HCT116 (cell line): Measurements from ENCODE around the gene PXDN. TPM values are rescaled to one million over a fixed set of nuclear protein-coding genes. Genes with fewer than 3 reads are reported as not detected.

Experiments used
- ATAC-seq: fragments of 200-7000 bp; cut with Tn5 transposase; 2 replicates; pipeline ENCODE4 v1.9.1; 2020; ENCODE audit warnings: mild to moderate bottlenecking, moderate library complexity
- BruUV-seq: library from RNA; stranded (reverse); fragments of 400-500 nt; replicated peaks from 2 replicates; lab custom pipeline; 2021; lab: Mats Ljungman, UMichigan
- CTCF ChIA-PET: fragments of 300-600 bp; sonication (Branson Sonifier 250); formaldehyde crosslinking; loops from one replicate; lab custom pipeline; 2021; ENCODE audit warnings: antibody characterized with exemption; lab: Charles Lee
- POLR2A ChIA-PET: fragments of 300-600, 350-600 bp; sonication (Branson Sonifier 250); formaldehyde crosslinking; loops from one replicate; lab custom pipeline; 2021; ENCODE audit warnings: antibody characterized with exemption; lab: Charles Lee
- RAD21 ChIA-PET, 2 experiments: fragments of 300-600 bp; sonication (Branson Sonifier 250); formaldehyde crosslinking; loops; one replicate each; lab custom pipeline; 2023; ENCODE audit warnings: low total read pairs in 2 of 2; ENCODE audit not compliant: uncharacterized antibody in 2 of 2, unreplicated experiment in 2 of 2, low non-redundant PET in 1 of 2; lab: Charles Lee
- DNase-seq: peaks from one replicate; pipeline ENCODE4 v3.0.0-alpha.2; 2010; ENCODE audit warnings: low read depth, low spot score
- H2AFZ ChIP-seq: fragments of 200-600 bp; shearing (Covaris generic), sonication (generic); 2 replicates; pipeline ENCODE4 v1.6.1; 2017; ENCODE audit warnings: low read depth, mixed run types, mixed read lengths, antibody characterized with exemption, low read length; ENCODE audit not compliant: poor library complexity, severe bottlenecking
- H3K27ac ChIP-seq: 2 replicates; pipeline ENCODE4 v1.5.1; 2012; ENCODE audit warnings: low read depth, low read length
- H3K27me3 ChIP-seq: fragments of 200-600 bp; sonication (generic); 2 replicates; pipeline ENCODE4 v1.6.1; 2016; ENCODE audit warnings: mixed run types, low read length, mixed read lengths; ENCODE audit not compliant: insufficient read depth
- H3K36me3 ChIP-seq, 2 experiments: fragments of 200-500 bp in 1 of 2; fragments of 200-600 bp in 1 of 2; sonication (Bioruptor generic) in 1 of 2; sonication (generic) in 1 of 2; 2 replicates each; pipeline versions ENCODE4 v1.5.1 to v1.6.1; 2014 to 2016; ENCODE audit warnings: low read length in 2 of 2, inconsistent platforms in 1 of 2, mixed read lengths in 1 of 2, mixed run types in 1 of 2; ENCODE audit not compliant: insufficient read depth in 2 of 2, control insufficient read depth in 1 of 2
- H3K4me1 ChIP-seq, 2 experiments: fragments of 200-600 bp in 1 of 2; sonication (generic) in 1 of 2; 2 replicates each; pipeline versions ENCODE4 v1.5.1 to v1.6.1; 2012 to 2017; ENCODE audit warnings: low read length in 2 of 2, inconsistent platforms in 1 of 2, mild to moderate bottlenecking in 1 of 2, mixed read lengths in 1 of 2, mixed run types in 1 of 2, moderate library complexity in 1 of 2; ENCODE audit not compliant: insufficient read depth in 2 of 2, control insufficient read depth in 1 of 2
- H3K4me2 ChIP-seq: fragments of 200-600 bp; sonication (generic); 2 replicates; pipeline ENCODE4 v1.6.1; 2017; ENCODE audit warnings: mixed run types, low read length, mixed read lengths
- H3K4me3 ChIP-seq, 2 experiments: fragments of 200-600 bp in 1 of 2; sonication (generic) in 1 of 2; replicated peaks in 1 of 2; 2 replicates each; pipeline ENCODE4 v1.5.1; 2011 to 2016; ENCODE audit warnings: low read length in 2 of 2, control low read depth in 1 of 2, low read depth in 1 of 2, mild to moderate bottlenecking in 1 of 2, mixed read lengths in 1 of 2, mixed run types in 1 of 2
- H3K79me2 ChIP-seq: fragments of 200-600 bp; sonication (generic); 2 replicates; pipeline ENCODE4 v1.6.1; 2017; ENCODE audit warnings: mild to moderate bottlenecking, mixed run types, low read length, moderate library complexity, mixed read lengths; ENCODE audit not compliant: insufficient read depth
- H3K9ac ChIP-seq: fragments of 200-600 bp; sonication (generic); 2 replicates; pipeline ENCODE4 v1.6.1; 2016; ENCODE audit warnings: low read length, mixed read lengths
- H3K9me2 ChIP-seq: fragments of 200-600 bp; sonication (generic), shearing (Covaris generic); 2 replicates; pipeline ENCODE4 v1.6.1; 2017; ENCODE audit warnings: mixed run types, mild to moderate bottlenecking, moderate library complexity; ENCODE audit not compliant: insufficient read depth
- H3K9me3 ChIP-seq, 2 experiments: fragments of 200-500 bp in 1 of 2; fragments of 200-600 bp in 1 of 2; sonication (Bioruptor generic) in 1 of 2; sonication (generic) in 1 of 2; 2 replicates each; pipeline ENCODE4 v1.6.1; 2014 to 2017; ENCODE audit warnings: low read length in 2 of 2, mixed read lengths in 2 of 2, inconsistent platforms in 1 of 2, low read depth in 1 of 2, mild to moderate bottlenecking in 1 of 2, mixed run types in 1 of 2, moderate library complexity in 1 of 2; ENCODE audit not compliant: control insufficient read depth in 1 of 2, insufficient read depth in 1 of 2
- H4K20me1 ChIP-seq: fragments of 200-600 bp; sonication (generic), shearing (Covaris generic); 2 replicates; pipeline ENCODE4 v1.6.1; 2017; ENCODE audit warnings: mixed run types, mild to moderate bottlenecking, moderate library complexity; ENCODE audit not compliant: insufficient read depth
- CBX3 ChIP-seq: IDR thresholded peaks from 2 replicates; pipeline ENCODE4 v1.6.1; 2012; ENCODE audit warnings: low read depth
- CEBPB ChIP-seq: IDR thresholded peaks from 2 replicates; pipeline ENCODE4 v1.6.1; 2012; ENCODE audit warnings: low read depth
- CTCF ChIP-seq, 3 experiments: fragments of 200-600 bp in 1 of 3; sonication (generic) in 1 of 3; IDR thresholded peaks in 2 of 3; conservative IDR thresholded peaks in 1 of 3; 2 replicates each; pipeline ENCODE4 v1.5.1; 2012 to 2017; ENCODE audit warnings: low read depth in 2 of 3, low read length in 2 of 3, antibody characterized with exemption in 1 of 3, borderline replicate concordance in 1 of 3, control low read depth in 1 of 3, mild to moderate bottlenecking in 1 of 3, mixed read lengths in 1 of 3, mixed run types in 1 of 3, moderate library complexity in 1 of 3; ENCODE audit not compliant: insufficient read depth in 1 of 3
- ELF1 ChIP-seq: IDR thresholded peaks from 2 replicates; pipeline ENCODE4 v1.6.1; 2012; ENCODE audit warnings: low read depth, borderline replicate concordance
- EZH2 ChIP-seq: fragments of 200-600 bp; sonication (generic); IDR thresholded peaks from 2 replicates; pipeline ENCODE4 v1.6.1; 2017; ENCODE audit warnings: antibody characterized with exemption, mixed run types
- EZH2phosphoT487 ChIP-seq: fragments of 200-600 bp; IDR thresholded peaks from 2 replicates; pipeline ENCODE4 v1.6.1; 2018; ENCODE audit warnings: antibody characterized with exemption, borderline replicate concordance
- JUND ChIP-seq: IDR thresholded peaks from 2 replicates; pipeline ENCODE4 v1.6.1; 2012
- POLR2A ChIP-seq: IDR thresholded peaks from 2 replicates; pipeline ENCODE4 v1.7.0; 2011; ENCODE audit warnings: borderline replicate concordance; ENCODE audit not compliant: insufficient read depth, insufficient read length; ENCODE audit errors: extremely low read depth
- RAD21 ChIP-seq: IDR thresholded peaks from 2 replicates; pipeline ENCODE4 v1.6.1; 2012; ENCODE audit warnings: low read depth, mild to moderate bottlenecking
- REST ChIP-seq: IDR thresholded peaks from 2 replicates; pipeline ENCODE4 v1.6.1; 2012; ENCODE audit warnings: low read depth
- SIN3A ChIP-seq: IDR thresholded peaks from 2 replicates; pipeline ENCODE4 v1.6.1; 2012; ENCODE audit warnings: low read depth
- SRF ChIP-seq: IDR thresholded peaks from 2 replicates; pipeline ENCODE4 v1.6.1; 2012; ENCODE audit warnings: low read depth
- TCF7L2 ChIP-seq: IDR thresholded peaks from 2 replicates; pipeline ENCODE4 v1.7.0; 2011; ENCODE audit warnings: borderline replicate concordance, inconsistent platforms; ENCODE audit not compliant: insufficient read depth, insufficient read length; ENCODE audit errors: extremely low read depth
- YY1 ChIP-seq: IDR thresholded peaks from 2 replicates; pipeline ENCODE4 v1.6.1; 2011; ENCODE audit warnings: low read length, low read depth, moderate library complexity, mild to moderate bottlenecking; ENCODE audit not compliant: insufficient replicate concordance; ENCODE audit errors: extremely low read depth
- ZFX ChIP-seq: fragments of 450-650 bp; IDR thresholded peaks from 2 replicates; pipeline ENCODE4 v1.6.1; 2017
- ZNF274 ChIP-seq: fragments of 200-500 bp; sonication (Bioruptor generic); IDR thresholded peaks from 2 replicates; pipeline ENCODE4 v1.6.1; 2014; ENCODE audit warnings: mild to moderate bottlenecking, low read depth, low read length, inconsistent platforms
- intact Hi-C: fragments of 100-400 bp; cut with micrococcal nuclease; formaldehyde crosslinking; loops from 2 replicates; pipeline ENCODE4 v1.10.0; 2022
- total RNA-seq: library from RNA; stranded (reverse); gene quantifications from one replicate; pipeline ENCODE4 v1.2.1, GENCODE V29; 2021; ENCODE audit not compliant: unreplicated experiment

PXDN gene
- total RNA-seq, 1 experiment from 2014 or later, result 10.7 TPM

- Histone ChIP-seq H3K4me3 (no peak overlapping the region), H3K4me2 (no peak overlapping the region), H3K9me2 (no peaks in the 10 kb centered on the region), H3K27ac (no peak overlapping the region), H2AFZ (no peak overlapping the region), H4K20me1 (no peaks in the 10 kb centered on the region), H3K36me3 (no peaks in the 10 kb centered on the region), H3K9me3 (no peaks in the 10 kb centered on the region), H3K79me2 (no peaks in the 10 kb centered on the region), H3K4me1 (no peaks in the 10 kb centered on the region), H3K9ac (no peak overlapping the region), H3K27me3 (no peaks in the 10 kb centered on the region)
- ChIA-PET POLR2A (no interaction called here), CTCF (no interaction called here), RAD21 (no interaction called here)
- no peak for ATAC-seq
- DNase-seq, result no peak
- no TSS peak for BruUV-seq
- intact Hi-C loops, result no loop called here
- TF ChIP-seq EZH2phosphoT487 (no peak), YY1 (no peak), POLR2A (no peak), ZFX (no peak), CTCF (IDR thresholded peaks at IDR 0.05 in 2 of 3, conservative IDR thresholded peaks at IDR 0.05 in 1 of 3; ENCODE audit: borderline replicate concordance in 1 of 3, insufficient read depth in 1 of 3, low read depth in 2 of 3, low read length in 2 of 3) (no peak), SIN3A (no peak), ZNF274 (no peak), ELF1 (no peak), CBX3 (no peak), TCF7L2 (no peak), REST (no peak), EZH2 (no peak), SRF (no peak), CEBPB (no peak), RAD21 (no peak), JUND (no peak)
These were observed 15.3 kb upstream of the PXDN start for GRCh38 chr2:1759611-1759930.
